Measurements from ENCODE around the gene TRIM74.
"Not testable (repeated sequence)": the region's sequence is repeated elsewhere in the genome, so short reads cannot be mapped to it uniquely, and the experiment has no call there.

The TRIM74 gene

DNA sequence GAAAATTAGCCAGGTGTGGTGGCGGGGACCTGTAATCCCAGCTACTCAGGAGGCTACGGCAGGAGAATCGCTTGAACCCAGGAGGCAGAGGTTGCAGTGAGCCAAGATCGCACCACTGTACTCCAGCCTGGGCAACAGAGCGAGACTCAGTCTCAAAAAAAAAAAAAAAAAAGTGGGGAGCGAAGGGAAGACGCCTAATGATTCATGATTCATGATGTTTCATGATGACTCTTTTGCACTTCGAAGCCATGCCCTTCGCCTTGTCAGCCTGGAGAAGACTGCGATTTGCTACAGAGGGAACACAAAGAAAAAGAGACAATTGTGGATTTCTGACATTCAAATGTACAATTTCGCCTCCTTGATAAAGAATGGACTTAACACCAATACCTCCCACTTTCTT lies 12.8 kb upstream of the TRIM74 start:
- not testable (repeated sequence) for H3K27ac ChIP-seq (ENCODE audit: low read depth, low read length); H3K9ac ChIP-seq (ENCODE audit: low read length); H3K9me3 ChIP-seq (ENCODE audit: insufficient read depth, low read length); H3K27me3 ChIP-seq (ENCODE audit: low read length); H3F3A ChIP-seq (ENCODE audit: insufficient read depth); H4K20me1 ChIP-seq (ENCODE audit: low read depth, low read length); H3K79me2 ChIP-seq (ENCODE audit: insufficient read depth, low read length); H3K36me3 ChIP-seq (ENCODE audit: low read length); H3K4me3 ChIP-seq (ENCODE audit: insufficient read depth, low read length, poor library complexity, severe bottlenecking); H3K9me2 ChIP-seq (replicated peaks; ENCODE audit: insufficient read depth, low read length); H2AFZ ChIP-seq (ENCODE audit: low read depth, low read length, severe bottlenecking); H3K4me2 ChIP-seq (ENCODE audit: low read depth, low read length, poor library complexity, severe bottlenecking)

DNA sequence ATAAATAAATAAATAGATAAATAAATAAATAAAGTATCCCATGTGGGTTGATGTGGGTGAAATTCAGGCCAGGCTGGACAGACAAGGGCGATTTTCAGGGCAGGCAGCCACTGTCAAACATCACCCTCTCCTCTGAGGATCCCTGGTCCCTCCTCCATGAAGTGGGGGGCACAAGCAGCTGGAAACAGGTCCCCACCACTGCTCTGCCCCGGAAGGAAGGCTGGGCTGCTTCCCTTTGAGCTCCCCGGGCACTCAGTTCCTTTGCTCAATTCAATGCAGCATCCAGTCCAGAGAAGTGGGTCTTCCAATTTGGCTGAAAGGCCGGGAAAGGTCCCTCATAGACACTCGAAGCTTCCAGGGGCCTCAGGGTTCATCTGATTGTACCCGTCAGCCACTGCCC lies 11.1 kb upstream of the TRIM74 start:
- H3K9ac ChIP-seq (ENCODE audit: low read length); H3K27ac ChIP-seq (ENCODE audit: low read depth, low read length); H3K4me2 ChIP-seq (ENCODE audit: low read depth, low read length, poor library complexity, severe bottlenecking); H3K27me3 ChIP-seq (ENCODE audit: low read length); H3K4me3 ChIP-seq (ENCODE audit: insufficient read depth, low read length, poor library complexity, severe bottlenecking); H3K36me3 ChIP-seq (ENCODE audit: low read length); H3K9me2 ChIP-seq (replicated peaks; ENCODE audit: insufficient read depth, low read length); H3K9me3 ChIP-seq (ENCODE audit: insufficient read depth, low read length); H3F3A ChIP-seq (ENCODE audit: insufficient read depth); H2AFZ ChIP-seq (ENCODE audit: low read depth, low read length, severe bottlenecking); H3K79me2 ChIP-seq (ENCODE audit: insufficient read depth, low read length); H4K20me1 ChIP-seq (ENCODE audit: low read depth, low read length): not testable (repeated sequence)

GRCh38 chr7:72976434-72976833 lies 7.2 kb upstream of the TRIM74 start:
- not testable (repeated sequence) for H3K79me2 ChIP-seq (ENCODE audit: insufficient read depth, low read length); H3F3A ChIP-seq (ENCODE audit: insufficient read depth); H3K9ac ChIP-seq (ENCODE audit: low read length); H3K4me2 ChIP-seq (ENCODE audit: low read depth, low read length, poor library complexity, severe bottlenecking); H2AFZ ChIP-seq (ENCODE audit: low read depth, low read length, severe bottlenecking); H3K9me3 ChIP-seq (ENCODE audit: insufficient read depth, low read length); H3K27ac ChIP-seq (ENCODE audit: low read depth, low read length); H3K27me3 ChIP-seq (ENCODE audit: low read length); H3K36me3 ChIP-seq (ENCODE audit: low read length); H3K9me2 ChIP-seq (replicated peaks; ENCODE audit: insufficient read depth, low read length); H3K4me3 ChIP-seq (ENCODE audit: insufficient read depth, low read length, poor library complexity, severe bottlenecking); H4K20me1 ChIP-seq (ENCODE audit: low read depth, low read length)

GRCh38 chr7:72975656-72976286 lies 6.5 kb upstream of the TRIM74 start:
- not testable (repeated sequence) for H3K9me3 ChIP-seq (ENCODE audit: insufficient read depth, low read length); H3K27ac ChIP-seq (ENCODE audit: low read depth, low read length); H3K36me3 ChIP-seq (ENCODE audit: low read length); H3K9ac ChIP-seq (ENCODE audit: low read length); H3K79me2 ChIP-seq (ENCODE audit: insufficient read depth, low read length); H4K20me1 ChIP-seq (ENCODE audit: low read depth, low read length); H3K27me3 ChIP-seq (ENCODE audit: low read length); H3F3A ChIP-seq (ENCODE audit: insufficient read depth); H3K4me3 ChIP-seq (ENCODE audit: insufficient read depth, low read length, poor library complexity, severe bottlenecking); H3K9me2 ChIP-seq (replicated peaks; ENCODE audit: insufficient read depth, low read length); H3K4me2 ChIP-seq (ENCODE audit: low read depth, low read length, poor library complexity, severe bottlenecking); H2AFZ ChIP-seq (ENCODE audit: low read depth, low read length, severe bottlenecking)

GRCh38 chr7:72974781-72975180 lies 5.5 kb upstream of the TRIM74 start:
- H2AFZ ChIP-seq (ENCODE audit: low read depth, low read length, severe bottlenecking); H3K9ac ChIP-seq (ENCODE audit: low read length); H3F3A ChIP-seq (ENCODE audit: insufficient read depth); H3K4me3 ChIP-seq (ENCODE audit: insufficient read depth, low read length, poor library complexity, severe bottlenecking); H3K4me2 ChIP-seq (ENCODE audit: low read depth, low read length, poor library complexity, severe bottlenecking); H3K9me2 ChIP-seq (replicated peaks; ENCODE audit: insufficient read depth, low read length); H4K20me1 ChIP-seq (ENCODE audit: low read depth, low read length); H3K27ac ChIP-seq (ENCODE audit: low read depth, low read length); H3K36me3 ChIP-seq (ENCODE audit: low read length); H3K27me3 ChIP-seq (ENCODE audit: low read length); H3K9me3 ChIP-seq (ENCODE audit: insufficient read depth, low read length); H3K79me2 ChIP-seq (ENCODE audit: insufficient read depth, low read length): not testable (repeated sequence)

GRCh38 chr7:72971505-72971904 lies 2.2 kb upstream of the TRIM74 start:
- H3K9ac ChIP-seq (ENCODE audit: low read length); H3K4me2 ChIP-seq (ENCODE audit: low read depth, low read length, poor library complexity, severe bottlenecking); H3F3A ChIP-seq (ENCODE audit: insufficient read depth); H2AFZ ChIP-seq (ENCODE audit: low read depth, low read length, severe bottlenecking); H3K27me3 ChIP-seq (ENCODE audit: low read length); H3K9me2 ChIP-seq (replicated peaks; ENCODE audit: insufficient read depth, low read length); H3K79me2 ChIP-seq (ENCODE audit: insufficient read depth, low read length); H3K36me3 ChIP-seq (ENCODE audit: low read length); H3K4me3 ChIP-seq (ENCODE audit: insufficient read depth, low read length, poor library complexity, severe bottlenecking); H3K27ac ChIP-seq (ENCODE audit: low read depth, low read length); H4K20me1 ChIP-seq (ENCODE audit: low read depth, low read length); H3K9me3 ChIP-seq (ENCODE audit: insufficient read depth, low read length): not testable (repeated sequence)

DNA sequence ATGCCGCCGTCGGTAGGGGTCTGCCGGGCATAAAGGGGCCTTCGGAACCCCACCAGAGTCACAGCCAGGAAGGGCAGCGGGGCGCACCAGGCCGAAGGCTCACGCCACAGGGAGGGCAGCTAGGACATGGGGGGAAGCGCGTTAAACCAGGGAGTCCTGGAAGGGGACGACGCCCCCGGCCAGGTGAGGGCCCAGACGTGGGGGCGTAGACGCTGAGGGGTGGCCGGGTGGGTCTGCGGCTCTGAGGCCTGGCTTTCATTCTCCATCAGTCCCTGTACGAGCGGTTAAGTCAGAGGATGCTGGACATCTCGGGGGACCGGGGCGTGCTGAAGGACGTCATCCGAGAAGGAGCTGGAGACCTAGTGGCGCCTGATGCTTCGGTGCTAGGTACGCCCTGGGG lies 422 bp upstream of the TRIM74 start:
- H3F3A ChIP-seq (ENCODE audit: insufficient read depth); H2AFZ ChIP-seq (ENCODE audit: low read depth, low read length, severe bottlenecking); H3K4me2 ChIP-seq (ENCODE audit: low read depth, low read length, poor library complexity, severe bottlenecking); H3K4me3 ChIP-seq (ENCODE audit: insufficient read depth, low read length, poor library complexity, severe bottlenecking); H3K9me3 ChIP-seq (ENCODE audit: insufficient read depth, low read length); H3K36me3 ChIP-seq (ENCODE audit: low read length); H3K27me3 ChIP-seq (ENCODE audit: low read length); H3K27ac ChIP-seq (ENCODE audit: low read depth, low read length); H3K9me2 ChIP-seq (replicated peaks; ENCODE audit: insufficient read depth, low read length); H3K9ac ChIP-seq (ENCODE audit: low read length); H4K20me1 ChIP-seq (ENCODE audit: low read depth, low read length); H3K79me2 ChIP-seq (ENCODE audit: insufficient read depth, low read length): not testable (repeated sequence)

DNA sequence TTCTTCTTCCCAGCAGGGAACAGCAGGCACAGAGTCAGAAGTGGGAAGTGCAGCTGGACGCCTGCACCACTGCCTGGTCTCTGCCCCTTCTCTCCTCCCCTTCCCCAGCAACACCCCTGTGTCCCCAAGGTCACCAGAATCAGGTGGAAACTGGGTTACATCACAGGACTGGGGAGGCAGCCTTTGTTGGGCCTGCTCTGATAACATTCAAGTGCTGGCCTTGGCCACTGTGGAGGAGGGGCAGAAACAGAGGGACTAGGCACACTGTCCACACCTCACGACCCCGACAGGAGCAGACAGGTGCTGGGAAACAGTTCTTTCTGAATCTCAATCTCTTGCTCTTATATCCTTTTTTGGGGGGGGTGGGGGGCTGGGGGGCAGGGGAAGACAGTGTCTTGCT lies 2.4 kb downstream of the TRIM74 start:
- H3K9me2 ChIP-seq (replicated peaks; ENCODE audit: insufficient read depth, low read length); H3K36me3 ChIP-seq (ENCODE audit: low read length); H3K79me2 ChIP-seq (ENCODE audit: insufficient read depth, low read length); H3K27me3 ChIP-seq (ENCODE audit: low read length); H4K20me1 ChIP-seq (ENCODE audit: low read depth, low read length); H3F3A ChIP-seq (ENCODE audit: insufficient read depth); H2AFZ ChIP-seq (ENCODE audit: low read depth, low read length, severe bottlenecking); H3K9me3 ChIP-seq (ENCODE audit: insufficient read depth, low read length); H3K27ac ChIP-seq (ENCODE audit: low read depth, low read length); H3K9ac ChIP-seq (ENCODE audit: low read length); H3K4me3 ChIP-seq (ENCODE audit: insufficient read depth, low read length, poor library complexity, severe bottlenecking); H3K4me2 ChIP-seq (ENCODE audit: low read depth, low read length, poor library complexity, severe bottlenecking): not testable (repeated sequence)
